GM18511 (cell line): ENCODE results near the gene ZNF354C.
"Not testable (repeated sequence)": the region's sequence is repeated elsewhere in the genome, so short reads cannot be mapped to it uniquely, and the experiment has no call there.

ENCODE experiments used
- ATAC-seq: cut with Tn5 transposase; IDR thresholded peaks from one replicate; pipeline ENCODE4 v1.9.1; 2021; ENCODE audit warnings: mild to moderate bottlenecking, moderate library complexity; ENCODE audit not compliant: unreplicated experiment

The ZNF354C gene

DNA sequence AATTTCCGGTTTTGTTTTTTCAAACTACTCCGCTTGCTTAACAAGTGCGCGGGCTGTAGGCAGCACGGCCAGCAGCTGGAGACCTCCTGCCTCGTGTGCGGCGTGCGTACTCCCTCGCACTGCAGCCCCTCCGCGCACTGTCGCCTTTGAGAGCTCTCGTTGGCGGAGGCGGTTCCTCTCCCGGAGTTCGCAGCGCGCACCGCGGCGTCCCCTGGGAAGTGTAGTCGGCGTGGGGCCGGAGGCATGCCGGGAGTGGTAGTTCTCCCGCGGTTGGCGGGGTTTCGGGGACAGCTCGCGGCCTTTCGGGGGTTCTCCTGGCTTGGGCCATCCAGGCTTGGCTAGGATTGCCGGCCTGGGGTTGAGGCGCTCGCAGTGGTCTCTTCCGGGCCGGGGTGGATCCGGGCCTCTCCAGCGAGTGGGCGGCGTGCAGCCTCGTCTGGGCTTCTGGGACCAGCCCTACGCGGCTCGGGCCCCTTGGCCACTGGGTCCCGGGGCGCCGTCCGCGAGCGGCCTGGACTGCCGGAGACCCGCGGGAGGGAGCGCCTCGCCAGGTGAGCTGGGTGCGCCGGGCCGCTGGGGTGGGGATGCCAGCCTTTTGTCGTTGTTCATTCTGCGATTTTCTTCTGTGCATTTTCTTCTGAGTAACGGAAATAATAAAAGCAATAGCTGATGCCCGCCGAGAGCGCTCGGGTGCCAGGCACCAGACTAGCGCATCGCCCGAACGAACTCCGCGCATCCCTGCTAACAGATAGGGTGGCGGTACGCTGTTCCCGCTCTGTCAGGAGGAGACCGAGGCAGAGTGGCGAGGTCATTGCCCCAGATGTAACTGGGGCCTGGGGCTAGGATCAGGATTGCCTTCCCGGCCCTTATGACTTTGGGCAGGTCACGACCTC is at the start of gene ZNF354C:
Gene ZNF354C (plus strand): TSS at position 258 of the 893 bp plus-strand sequence. CDS start 1,696 bp downstream, outside the sequence.
- ATAC-seq, result no peak

DNA sequence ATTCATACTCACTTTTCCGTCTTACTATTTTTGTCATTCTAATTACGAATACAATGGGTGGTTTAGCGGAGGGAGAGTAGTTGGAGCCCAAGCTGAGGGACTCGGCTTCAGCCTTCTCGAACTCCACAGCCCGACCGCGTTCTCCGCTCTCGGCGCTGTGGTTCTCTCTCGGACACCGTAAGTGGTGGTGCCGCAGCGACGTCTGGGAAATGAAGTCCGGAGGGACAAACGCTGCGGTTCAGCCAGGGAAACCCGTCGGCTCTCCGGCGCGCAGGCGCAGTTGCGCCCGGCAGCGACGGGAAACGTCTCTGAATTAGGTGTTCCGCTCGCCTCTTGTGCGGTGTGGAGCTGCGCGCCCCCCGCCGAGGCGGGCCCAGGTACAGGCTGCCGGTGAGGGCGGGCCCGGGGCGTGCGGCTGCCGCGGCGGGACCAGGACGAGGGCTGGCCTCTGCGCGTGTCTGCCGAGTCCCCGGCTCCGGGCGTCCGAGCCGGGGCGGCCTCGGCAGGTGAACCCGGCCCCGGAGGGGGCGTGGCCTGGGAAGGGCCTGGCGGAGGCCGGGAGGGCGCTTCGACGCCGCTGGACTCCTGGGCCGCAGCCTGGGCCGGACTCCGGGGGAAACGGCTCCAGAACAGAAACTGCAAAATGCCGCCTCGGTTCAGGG is 36.5 kb upstream of the ZNF354C start, which contains the start of gene ZNF879:
Gene ZNF879 (plus strand): TSS at position 277 of the 662 bp plus-strand sequence. CDS start 1,201 bp downstream, outside the sequence.
- ATAC-seq, result no peak

DNA sequence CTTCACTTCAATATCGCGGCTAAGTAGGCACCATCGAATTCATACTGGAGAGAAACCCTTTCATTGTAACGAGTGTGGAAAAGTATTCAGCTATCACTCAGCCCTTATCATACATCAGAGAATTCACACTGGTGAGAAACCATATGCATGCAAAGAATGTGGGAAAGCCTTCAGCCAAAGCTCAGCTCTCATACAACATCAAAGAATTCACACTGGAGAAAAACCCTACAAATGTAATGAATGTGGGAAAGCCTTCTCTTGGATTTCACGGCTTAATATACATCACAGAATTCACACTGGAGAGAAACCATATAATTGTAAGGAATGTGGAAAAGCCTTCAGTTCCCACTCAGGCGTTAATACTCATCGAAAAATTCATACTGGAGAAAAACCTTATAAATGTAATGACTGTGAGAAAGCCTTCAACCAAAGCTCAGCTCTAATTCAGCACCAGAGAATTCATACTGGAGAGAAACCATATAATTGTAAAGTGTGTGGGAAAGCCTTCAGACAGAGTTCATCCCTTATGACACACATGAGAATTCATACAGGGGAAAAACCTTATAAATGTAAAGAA is 27.1 kb upstream of the ZNF354C start:
- no peak for ATAC-seq

DNA sequence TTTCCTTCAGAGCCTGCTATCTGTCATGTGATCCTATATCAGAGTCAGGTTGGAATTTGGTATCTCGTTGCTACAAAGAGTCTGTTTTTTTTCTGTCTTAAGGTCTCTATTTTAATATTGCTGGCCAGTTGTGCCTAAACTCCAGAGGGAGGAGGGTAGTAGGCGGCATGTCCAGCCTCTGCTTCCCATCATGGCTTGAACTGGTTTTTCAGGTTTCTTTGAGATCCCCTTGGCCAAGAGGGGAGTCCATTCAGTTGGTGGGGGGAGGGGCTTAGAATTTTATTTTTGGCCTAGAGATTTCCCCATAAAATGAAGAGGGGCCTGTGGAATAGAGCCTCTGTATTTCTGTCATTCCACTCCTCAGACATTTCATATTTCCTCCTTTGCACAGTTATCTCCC is 15.4 kb upstream of the ZNF354C start:
- ATAC-seq, result no peak

DNA sequence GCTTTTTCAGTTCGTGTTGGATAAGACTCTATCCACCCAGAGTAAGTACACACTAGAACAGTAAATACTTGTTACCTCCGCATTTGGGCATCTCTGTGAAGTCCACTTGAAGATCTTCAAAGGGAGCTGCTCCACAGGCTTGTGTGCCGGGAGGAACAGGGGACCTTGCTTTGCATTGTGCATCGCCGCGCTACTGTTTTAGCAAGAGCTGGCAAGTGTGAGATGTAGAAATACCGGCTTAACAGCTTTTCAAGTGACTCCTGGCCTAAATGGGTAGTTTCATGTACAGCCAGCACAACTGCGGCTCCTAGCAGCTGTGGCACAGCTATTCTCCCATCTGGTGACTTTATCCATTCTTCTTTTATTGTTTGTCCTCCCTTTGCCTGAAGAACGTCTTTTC is 8.4 kb upstream of the ZNF354C start:
- no peak for ATAC-seq

DNA sequence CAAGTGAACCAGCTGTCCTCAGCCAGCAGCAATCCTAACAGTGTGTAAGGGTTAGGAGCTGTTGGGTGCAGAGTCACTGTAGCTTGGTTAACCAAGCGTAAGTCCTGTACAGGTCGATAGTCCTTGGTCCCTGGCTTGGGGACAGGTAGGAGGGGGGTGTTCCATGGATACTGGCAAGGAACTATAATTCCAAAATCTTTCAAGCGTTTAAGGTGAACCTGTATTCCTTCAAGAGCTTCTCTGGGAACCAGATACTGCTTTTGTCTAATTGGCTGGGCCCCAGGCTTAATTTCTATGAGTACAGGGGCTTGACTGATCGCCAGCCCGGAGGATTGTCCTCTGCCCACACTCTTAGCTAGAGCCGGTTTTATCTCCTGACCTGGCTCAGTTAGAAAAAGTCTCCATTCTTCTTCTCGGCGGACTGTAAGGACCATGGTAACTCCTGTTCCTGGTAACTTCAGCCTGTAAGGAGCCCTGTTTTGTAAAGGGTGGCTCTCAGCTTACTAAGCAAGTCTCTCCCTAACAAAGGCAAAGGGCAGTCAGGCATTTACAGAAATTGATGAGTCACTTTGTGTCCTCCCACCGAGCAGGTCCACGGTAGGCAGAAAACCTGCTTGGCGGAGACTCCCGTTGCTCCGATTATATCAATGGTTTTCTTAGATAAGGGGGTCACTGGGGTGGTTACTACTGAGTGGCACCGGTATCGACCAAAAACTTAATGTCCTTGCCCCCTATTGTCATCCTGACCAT is 6.0 kb upstream of the ZNF354C start:
- ATAC-seq, result no peak

DNA sequence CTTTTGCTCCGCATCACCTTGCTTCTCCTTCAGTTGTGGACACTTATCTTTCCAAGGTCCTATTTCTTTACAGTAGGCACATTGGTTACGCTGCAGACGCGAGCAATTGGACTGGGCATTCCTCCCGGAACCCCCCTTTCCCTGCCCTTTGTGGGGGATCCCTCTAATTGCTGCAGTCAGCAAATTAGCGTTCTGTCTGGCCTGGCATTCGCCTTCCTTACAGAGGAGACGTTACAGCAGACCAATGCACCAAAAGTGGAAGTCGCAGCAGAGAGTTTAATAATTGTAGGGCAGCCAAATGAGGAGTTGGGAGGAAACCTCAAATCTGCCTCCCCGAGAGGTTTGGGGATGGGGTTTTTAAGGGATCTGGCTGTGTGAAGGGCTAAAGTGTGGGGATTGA is 5.3 kb upstream of the ZNF354C start:
- no peak for ATAC-seq

DNA sequence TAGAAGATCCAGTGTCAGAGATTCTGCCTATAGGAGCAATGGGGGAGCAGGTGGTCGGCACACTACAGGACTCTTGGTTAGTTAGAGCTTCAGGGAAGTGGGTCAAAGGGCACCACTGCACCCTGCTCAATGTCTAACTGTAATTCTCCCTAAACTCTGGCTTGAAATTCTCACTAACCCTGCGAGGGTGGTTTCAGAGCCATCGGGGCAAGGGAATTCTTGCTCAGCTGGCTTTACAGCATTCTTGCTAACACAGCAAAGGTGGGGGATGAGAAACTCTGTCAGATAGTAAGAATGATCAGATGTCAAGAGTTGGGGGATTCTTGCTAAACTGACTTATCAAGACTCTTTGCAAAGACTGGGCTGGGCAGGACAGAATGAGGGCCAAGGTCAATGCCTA is 4.7 kb upstream of the ZNF354C start:
- ATAC-seq, result no peak

DNA sequence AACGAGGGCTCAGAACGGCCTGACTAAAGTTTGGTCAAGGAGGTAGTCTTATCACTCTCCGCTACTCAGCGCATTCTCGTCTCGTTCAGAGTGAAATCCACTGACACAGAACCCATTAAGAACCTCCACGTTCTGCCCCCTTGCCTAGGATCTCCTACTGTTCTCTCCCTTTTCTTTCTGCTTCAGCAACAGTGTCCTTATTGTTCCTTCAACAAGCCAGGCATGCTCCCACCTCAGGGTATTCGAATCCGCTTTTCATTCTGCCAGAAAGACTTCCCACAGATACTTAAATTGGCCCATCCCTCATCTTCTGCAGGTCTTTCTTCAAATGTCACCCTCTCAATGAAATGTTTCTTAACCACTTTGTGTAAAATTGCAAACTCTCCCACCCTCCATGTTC is 4.3 kb upstream of the ZNF354C start:
- ATAC-seq, result no peak

DNA sequence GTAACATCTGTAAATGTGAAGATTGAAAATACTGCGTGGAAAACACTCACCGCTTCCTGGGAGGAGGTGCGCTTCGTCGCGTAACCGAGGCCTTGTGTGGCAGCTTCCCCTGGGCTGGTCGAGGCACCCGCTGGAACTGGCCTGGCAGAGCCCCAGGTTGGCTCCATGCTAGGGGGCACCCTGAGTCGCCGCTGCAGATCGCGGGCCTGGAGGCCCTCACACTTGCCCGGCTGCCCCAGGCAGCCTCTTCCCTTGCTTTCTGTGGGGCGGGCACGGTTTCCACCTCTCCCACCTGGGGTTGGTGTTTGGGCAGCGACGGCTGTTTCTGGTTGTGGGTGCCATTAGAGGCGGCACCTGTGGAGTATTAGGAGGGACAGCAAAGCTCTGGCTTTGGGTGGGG is 852 bp downstream of the ZNF354C start:
- ATAC-seq, result no peak

DNA sequence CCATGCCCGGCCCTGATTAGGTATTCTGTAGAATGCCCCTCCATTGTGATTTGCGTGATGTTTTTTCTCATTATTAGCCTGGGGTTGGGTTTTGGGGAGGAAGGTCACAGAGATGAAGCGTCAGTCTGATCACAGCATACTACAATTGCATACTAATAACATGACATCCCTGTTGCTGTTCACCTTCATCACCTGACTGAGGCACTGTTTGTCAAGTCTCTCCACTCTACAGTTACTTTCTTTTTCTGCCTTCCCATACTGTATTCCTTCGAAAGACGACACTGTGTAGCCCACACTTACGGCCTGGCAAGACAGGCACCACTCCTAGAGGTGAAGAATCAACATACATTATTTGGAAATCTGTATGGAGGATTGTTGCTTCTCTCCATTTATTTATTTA is 5.5 kb downstream of the ZNF354C start:
- ATAC-seq, result no peak

DNA sequence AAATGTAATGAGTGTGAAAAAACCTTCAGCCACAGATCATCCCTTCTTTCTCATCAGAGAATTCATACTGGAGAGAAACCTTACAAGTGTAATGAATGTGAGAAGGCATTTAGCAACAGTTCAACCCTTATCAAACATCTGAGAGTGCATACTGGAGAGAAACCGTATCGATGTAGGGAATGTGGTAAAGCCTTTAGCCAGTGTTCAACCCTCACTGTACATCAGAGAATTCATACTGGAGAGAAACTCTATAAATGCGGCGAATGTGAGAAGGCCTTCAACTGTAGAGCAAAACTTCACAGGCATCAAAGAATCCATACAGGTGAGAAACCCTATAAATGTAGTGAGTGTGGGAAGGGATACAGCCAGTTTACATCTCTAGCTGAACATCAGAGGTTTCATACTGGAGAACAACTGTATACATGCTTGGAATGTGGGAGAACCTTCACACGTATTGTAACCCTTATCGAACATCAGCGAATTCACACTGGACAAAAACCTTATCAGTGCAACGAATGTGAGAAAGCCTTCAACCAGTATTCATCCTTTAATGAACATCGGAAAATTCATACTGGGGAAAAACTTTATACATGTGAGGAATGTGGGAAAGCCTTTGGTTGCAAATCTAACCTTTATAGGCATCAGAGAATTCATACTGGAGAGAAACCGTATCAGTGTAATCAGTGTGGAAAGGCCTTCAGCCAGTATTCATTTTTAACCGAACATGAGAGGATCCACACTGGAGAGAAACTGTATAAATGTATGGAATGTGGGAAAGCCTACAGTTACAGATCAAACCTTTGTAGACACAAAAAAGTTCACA is 19.2 kb downstream of the ZNF354C start:
- ATAC-seq, result no peak

DNA sequence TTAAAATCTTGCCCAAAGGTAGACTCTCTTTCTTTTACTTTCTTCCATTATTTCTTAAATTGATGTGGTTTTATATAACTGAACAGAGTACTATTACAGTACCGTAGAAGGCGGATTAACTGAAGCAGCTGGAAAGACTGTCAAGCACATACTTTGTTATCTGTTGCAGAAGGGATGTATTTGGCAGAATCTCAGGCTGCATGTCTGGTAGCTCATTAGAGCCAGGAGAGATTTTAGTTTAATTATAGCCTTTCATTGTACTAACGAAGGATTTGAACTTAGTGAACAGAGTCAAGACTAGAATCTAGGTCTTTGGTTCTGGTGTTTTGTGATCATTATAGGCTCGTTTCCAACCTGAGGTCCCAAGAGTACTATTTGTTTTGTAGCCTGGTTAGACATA is 20.6 kb downstream of the ZNF354C start:
- ATAC-seq, result no peak

DNA sequence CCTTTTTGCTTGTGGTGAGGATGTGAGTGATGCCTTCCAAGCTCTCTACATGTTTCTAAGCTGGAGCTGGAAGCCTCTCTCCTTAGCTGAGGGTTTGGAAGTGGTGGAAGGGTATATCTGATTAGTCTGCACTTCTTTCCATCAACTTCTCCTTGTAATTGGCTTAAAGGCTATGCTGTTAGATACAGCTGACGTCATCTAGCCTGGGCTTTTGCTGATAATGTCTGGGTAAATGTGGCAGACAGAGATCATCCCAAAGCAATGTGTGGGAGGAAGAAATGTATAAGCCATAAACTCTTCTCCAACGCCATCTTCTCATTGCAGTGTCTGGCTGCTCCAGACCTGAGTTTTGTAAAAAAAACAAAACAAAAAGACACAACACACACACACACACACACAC is 29.3 kb downstream of the ZNF354C start:
- no peak for ATAC-seq

DNA sequence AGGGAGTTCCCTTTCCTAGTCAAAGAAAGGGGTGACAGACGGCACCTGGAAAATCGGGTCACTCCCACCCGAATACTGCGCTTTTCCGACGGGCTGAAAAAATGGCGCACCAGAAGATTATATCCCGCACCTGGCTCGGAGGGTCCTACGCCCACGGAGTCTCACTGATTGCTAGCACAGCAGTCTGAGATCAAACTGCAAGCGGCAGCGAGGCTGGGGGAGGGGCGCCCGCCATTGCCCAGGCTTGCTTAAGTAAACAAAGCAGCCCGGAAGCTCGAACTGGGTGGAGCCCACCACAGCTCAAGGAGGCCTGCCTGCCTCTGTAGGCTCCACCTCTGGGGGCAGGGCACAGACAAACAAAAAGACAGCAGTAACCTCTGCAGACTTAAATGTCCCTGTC is 41.1 kb downstream of the ZNF354C start:
- not testable (repeated sequence) for ATAC-seq

DNA sequence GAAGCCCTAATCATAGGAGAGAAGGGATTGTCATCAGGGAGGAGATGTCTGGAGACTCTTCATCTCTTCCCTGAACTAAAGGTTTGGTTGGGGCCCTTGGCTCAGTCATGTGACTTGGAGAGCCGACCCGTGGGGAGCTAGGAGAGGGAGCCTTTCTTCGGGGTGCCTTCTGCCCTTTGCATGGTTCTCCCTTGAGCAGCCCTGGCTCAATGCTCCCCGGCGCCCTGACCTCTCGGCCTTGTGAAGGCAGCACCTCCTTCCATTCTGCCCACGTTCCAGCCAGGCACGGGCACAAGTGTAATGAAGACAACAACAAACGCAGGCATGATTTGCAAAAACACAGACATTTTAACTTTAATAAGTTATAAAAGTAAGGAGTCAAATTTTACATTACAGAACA is 50.4 kb downstream of the ZNF354C start:
- ATAC-seq, result no peak

DNA sequence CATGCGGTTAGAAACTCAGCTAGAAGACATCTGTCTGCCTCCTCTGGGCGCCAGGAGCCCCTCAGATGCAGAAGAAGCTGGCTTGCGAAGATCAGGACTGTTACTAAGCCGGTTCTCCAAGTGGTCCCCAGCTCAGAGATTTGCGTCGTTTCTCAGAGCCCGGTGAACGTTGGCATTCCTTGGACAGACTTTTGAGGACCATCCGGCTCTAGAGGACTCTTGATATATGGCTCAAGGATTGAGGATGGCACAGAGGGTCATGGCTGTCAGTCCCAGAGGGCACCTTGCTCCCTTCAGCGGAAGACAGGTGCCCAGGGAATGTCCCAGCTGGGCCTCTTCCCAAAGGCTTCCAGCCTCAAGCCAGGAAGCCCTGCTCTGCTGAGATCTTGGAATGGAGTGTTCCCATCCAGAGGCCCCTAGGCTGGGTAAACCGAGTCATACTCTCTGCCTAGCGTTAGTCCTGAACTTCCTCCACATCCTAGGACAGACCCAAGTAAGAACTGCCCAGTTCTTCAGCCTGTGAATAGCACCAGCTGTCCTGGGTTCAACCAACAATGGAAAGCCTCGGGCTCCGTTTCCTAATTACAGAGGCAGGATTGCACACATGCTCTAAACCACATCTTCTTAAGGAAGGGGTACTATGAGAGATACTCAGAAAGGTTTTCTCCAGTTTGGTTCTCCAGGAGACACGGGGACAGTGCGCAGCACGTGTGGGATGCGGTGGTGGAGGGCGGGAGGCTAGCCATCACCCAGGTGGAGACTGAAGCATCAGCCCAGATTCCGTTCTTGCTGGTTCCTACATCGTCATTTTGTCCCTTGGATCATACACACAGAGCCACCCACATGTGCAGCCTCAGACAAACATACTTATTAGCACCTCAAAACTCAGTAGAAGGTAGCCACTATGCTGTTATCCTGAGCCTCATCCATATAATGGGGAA is 51.4 kb downstream of the ZNF354C start:
- ATAC-seq, result no peak

DNA sequence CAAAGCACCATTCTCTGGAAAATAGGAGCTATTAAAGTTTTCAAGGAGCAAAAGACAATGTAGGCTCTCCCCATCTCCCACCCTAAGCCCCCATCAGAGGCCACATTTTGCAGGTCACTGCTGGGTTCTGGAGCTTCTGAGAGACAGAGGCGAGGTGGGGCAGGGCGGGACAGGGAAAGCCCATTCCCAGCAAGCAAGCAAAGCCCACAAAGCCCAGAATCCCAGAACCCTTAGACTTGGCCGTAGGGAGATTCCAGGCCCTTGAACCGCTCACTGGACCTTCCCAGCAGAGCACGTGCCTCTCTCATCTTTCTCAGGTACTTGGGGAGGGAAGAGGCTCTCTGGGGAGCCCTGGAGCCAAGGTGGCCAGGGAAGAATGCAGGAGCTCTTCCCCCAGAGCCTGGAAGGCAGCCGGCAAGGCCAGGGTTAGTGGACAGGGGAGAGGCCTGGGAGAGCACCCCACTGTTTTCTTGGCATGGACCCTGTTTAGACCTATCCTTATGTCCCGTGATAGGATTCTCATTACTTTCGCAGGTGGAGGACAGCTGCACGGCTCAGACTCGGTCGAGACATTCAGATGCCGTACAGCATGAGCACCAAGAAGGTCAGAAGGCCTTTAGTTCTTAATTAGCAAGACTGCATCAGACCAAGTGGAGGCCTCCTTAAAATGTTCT is 52.4 kb downstream of the ZNF354C start:
- ATAC-seq, result no peak

DNA sequence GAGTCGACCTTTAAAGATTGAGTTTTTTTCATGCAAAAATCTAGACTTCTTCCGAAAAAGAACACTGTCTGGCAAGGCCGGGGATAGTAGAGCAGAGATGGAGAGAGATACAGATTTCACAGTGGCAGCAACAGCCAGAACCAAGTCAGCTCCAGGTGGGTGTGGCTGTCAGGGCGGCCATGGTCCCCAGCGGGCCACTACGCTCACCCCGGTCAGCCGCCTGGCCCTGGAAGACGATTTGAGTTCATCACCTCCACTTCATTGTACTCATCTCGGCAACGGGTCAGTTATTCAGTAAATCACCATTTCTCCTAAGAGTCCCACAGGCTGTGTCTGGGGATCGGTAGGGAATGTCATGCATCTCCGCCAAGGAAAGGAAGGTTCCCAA is 53.0 kb downstream of the ZNF354C start:
- no peak for ATAC-seq
